Measurements from ENCODE around the gene PEX14.

Gene PEX14

GRCh38 chr1:10431070-10431730, 43.5 kb upstream of the PEX14 start:
- ChIA-PET POLR2A (no interaction called here), CTCF (interaction anchor here (0.7 to 7.3 kb wide), 20 partner anchors 12 to 841 kb away, joined by 3 to 147 read pairs (median 4); partner anchors contain the start of genes CORT and PGD)
- TF ChIP-seq CTCF (IDR thresholded peaks at IDR 0.05; ENCODE audit: control extremely low read depth, extremely low read depth, low read depth, missing control alignments) = no peak
- DNase-seq (ENCODE audit: extremely low spot score) = no peak

GRCh38 chr1:10432910-10433700, 41.6 kb upstream of the PEX14 start:
- CTCF ChIA-PET = interaction anchor here (0.9 to 7.3 kb wide), 5 partner anchors 52 to 558 kb away, joined by 3 to 147 read pairs (median 4); no protein-coding TSS in a partner anchor
- POLR2A ChIA-PET = no interaction called here
- no peak for DNase-seq (ENCODE audit: extremely low spot score)
- no peak for TF ChIP-seq CTCF (IDR thresholded peaks at IDR 0.05; ENCODE audit: control extremely low read depth, extremely low read depth, low read depth, missing control alignments)

- CTCF ChIA-PET = interaction anchor here (0.9 to 7.3 kb wide), 5 partner anchors 51 to 559 kb away, joined by 3 to 147 read pairs (median 4); no protein-coding TSS in a partner anchor
- POLR2A ChIA-PET = no interaction called here
- no peak for TF ChIP-seq CTCF (IDR thresholded peaks at IDR 0.05; ENCODE audit: control extremely low read depth, extremely low read depth, low read depth, missing control alignments)
- DNase-seq (ENCODE audit: extremely low spot score) = no peak
Measured at GRCh38 chr1:10433790-10434189, 41.0 kb upstream of the PEX14 start.

GRCh38 chr1:10434590-10434989, 40.2 kb upstream of the PEX14 start:
- no peak for DNase-seq (ENCODE audit: extremely low spot score)
- CTCF ChIA-PET = interaction anchor here (1.3 to 7.3 kb wide), 6 partner anchors 9 to 508 kb away, joined by 3 to 147 read pairs (median 4); no protein-coding TSS in a partner anchor
- POLR2A ChIA-PET = interaction anchor here (0.5 kb wide), 1 partner anchor 1124 kb away, joined by 4 read pairs; no protein-coding TSS in a partner anchor
- no peak for TF ChIP-seq CTCF (IDR thresholded peaks at IDR 0.05; ENCODE audit: control extremely low read depth, extremely low read depth, low read depth, missing control alignments)

- ChIA-PET CTCF (interaction anchor here (1.3 to 2.2 kb wide), 2 partner anchors 58 to 486 kb away, joined by 4 to 5 read pairs; no protein-coding TSS in a partner anchor), POLR2A (no interaction called here)
Measured at GRCh38 chr1:10437052-10437451, 37.7 kb upstream of the PEX14 start.

More at GRCh38 chr1:10437052-10437451, 37.7 kb upstream of the PEX14 start:
- no peak for DNase-seq (ENCODE audit: extremely low spot score)
- TF ChIP-seq CTCF (IDR thresholded peaks at IDR 0.05; ENCODE audit: control extremely low read depth, extremely low read depth, low read depth, missing control alignments) = no peak

Data from GM10248 (cell line).